GM10847 (cell line): ENCODE data around the gene DCT.

Source experiments
- POLR2A ChIP-seq: IDR thresholded peaks from 2 replicates; pipeline ENCODE4 v1.6.1; 2011; ENCODE audit not compliant: insufficient read length; ENCODE audit errors: extremely low read depth

Gene DCT

DNA sequence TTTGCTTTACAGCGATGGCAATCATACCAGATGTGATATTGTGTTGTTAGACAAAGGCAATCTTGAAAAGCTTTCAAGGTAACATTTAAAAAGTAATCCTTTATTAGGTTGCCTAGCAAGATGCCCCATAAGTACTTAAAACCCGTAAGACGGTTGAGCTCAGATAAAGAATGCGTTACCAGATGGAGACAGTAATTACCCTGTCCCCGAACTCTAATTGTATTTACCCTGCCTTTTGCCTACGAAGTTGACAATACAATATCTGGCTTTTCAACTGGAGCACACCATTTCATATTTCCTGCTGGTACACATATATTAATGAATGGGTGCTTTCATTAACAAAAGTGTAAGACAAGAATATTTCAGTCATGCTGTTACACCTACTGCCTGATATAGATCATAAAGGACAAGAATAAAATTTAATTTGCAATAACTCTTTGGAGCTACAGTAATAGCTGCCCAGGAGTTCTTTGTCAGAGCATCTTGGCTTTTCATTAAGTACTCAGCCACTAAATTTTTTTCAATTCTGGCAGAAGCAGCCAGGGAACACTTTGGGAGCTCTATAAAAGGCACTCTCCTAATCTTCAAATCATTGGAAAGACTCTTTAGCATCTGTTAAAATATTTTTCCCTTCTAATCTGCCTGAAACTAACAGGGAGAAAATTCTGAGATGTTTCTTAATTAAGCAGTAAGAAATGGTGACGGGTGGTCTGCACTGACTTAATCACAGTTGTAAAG, 63.8 kb downstream of the DCT start:
- no peak for TF ChIP-seq POLR2A

DNA sequence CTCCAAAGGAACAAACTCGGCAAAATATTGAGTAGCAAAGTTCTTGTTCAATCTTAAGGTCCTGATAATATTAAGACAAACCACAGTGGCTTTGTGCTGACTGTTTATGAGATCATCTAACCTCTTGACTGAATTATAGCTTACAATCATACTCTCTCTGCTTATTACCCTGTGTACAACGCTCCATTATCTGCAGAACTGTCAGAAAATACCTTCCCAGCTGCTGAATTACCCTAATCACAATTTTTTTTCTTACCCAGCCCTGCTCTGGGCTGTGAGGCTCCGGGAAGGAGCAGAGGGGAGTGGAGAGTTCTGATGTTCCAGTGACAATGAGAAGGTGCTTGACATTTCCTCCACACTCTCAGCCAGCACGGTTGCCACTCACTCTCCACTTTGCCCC, 64.8 kb downstream of the DCT start:
- no peak for TF ChIP-seq POLR2A

DNA sequence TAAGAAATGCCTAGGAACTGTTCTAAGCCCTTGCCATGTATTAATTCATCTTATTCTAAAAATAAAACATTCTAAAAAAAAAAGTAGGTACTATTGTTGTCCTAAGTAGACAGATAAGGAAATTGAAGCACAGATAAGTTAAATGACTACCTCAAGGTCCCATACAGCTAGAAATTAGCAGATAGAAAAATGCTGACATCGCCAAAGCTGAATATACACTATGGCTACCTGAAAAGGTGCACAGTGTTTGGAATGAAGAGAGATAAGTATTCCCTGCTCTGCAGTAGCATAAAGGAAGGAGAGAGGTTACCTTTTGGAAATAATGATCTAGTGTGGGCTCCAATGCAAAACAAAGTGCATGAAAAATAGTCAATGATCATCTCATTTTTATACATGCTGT, 65.3 kb downstream of the DCT start:
- no peak for TF ChIP-seq POLR2A

DNA sequence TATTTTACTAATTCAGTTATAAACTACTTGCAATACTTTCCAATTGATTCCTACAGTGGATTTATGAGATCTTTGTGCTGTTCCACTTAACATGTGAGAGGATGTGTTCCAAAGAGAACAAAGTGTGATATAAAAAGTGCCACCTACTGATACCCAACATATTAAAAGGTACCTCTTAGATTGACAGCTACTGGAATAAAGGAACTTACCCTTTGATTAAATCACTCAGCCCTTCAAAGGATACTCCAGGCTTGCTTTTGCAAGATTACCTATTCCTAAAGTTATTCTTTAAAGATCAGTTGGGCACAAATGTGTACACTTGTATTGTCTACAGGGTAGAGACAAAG, 65.9 kb downstream of the DCT start:
- no peak for TF ChIP-seq POLR2A

DNA sequence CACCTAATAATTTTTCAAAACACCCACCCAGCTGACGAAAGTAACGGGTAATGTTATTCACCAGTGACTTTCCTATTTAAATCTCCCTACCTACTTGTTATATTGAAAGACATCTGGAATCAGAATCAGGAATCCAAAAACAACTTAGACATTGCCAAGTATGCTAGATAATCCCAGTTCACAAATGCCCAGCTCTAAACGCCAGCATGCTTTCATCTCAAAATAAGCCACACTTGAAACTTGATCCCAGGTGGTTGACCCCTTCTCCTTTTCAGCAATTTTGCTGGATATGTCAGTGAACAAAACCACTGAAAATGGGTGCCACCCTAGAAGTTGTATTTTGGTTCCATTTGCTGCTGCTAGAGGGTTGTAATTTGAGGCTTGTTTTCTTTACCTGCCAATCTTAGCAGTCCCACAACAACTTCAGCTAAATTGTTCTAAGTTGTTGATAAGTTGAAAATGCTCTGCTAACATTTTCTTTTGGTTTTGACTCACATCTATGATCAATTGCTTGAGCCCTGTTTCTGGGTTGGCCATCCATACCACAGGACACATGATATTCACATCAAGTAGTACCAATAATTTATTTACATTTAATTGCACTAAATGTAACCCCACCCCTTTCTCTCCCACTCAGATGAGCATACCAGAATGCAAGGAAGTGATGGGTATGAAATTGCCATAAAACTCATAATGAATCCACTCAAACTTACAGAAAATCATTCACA, 66.4 kb downstream of the DCT start:
- no peak for TF ChIP-seq POLR2A

DNA sequence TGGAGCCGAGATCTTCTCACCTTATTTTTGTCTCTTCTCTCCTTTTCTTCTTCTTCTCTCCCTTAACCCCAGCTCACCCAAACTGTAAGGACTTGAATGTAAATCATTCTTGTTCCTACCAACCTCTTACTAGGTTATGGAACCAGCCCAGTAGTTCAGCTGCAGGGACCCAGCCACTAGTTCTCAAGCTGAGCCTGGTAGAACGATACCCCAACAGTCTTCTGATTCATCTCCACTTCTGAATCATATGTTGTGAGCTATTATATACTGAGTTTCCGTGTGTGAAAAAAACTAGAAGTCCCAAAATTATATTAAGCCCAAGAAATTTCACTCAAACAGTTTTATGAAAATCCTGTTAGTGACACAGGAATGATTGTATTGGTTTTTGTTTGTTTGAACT, 67.7 kb downstream of the DCT start:
- no peak for TF ChIP-seq POLR2A

DNA sequence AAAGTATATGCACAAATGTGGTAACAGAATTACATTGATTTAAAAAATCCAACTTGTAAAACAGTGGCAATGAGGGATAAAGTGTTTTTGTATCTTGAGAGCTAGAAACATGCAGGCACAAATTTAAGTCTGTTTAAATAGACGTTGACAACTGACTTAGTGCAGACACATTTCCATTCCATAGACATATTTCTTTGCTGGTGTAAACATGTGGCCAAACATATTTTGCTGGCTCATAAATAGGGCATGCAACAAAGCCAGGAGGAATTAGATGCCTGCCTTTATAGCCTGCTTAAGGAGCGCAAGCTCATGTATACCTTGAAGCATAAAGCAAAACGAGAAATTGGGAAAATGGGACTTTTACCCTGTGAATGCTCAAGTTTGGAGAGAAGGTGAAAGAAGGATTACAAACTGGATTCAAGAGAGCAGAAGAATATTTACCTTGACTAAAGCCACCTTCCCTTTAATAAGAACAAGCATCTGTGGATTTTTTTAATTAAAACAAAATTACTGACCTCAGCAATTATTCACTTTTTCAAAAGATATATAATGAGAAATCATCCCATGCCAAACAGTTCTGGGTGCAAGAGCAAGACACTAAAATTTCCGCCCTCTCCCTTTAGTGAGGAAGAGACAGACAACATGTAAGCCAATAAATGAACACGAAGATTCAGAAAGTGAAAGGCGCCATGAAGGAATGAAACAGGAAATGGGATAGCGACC, 71.0 kb downstream of the DCT start:
- TF ChIP-seq POLR2A = no peak

DNA sequence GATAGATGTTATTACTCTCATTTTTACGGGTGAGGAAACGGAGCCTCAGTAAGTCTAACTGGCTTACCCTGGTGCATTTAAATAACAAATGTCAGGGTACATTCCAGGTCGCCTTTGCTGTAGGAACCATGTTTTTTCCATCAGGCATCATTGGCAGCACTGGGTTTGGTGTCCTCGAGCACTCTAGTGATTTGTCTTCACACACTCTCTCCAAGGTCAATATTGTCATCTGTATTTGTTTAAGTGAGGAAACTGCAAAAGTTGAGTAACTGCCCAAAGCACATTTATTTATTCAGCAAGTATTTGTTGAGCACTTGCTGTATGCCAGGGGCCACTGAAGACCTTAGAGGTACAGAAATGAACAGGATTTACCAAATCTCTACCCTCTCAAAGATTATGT, 78.6 kb downstream of the DCT start:
- no peak for TF ChIP-seq POLR2A

DNA sequence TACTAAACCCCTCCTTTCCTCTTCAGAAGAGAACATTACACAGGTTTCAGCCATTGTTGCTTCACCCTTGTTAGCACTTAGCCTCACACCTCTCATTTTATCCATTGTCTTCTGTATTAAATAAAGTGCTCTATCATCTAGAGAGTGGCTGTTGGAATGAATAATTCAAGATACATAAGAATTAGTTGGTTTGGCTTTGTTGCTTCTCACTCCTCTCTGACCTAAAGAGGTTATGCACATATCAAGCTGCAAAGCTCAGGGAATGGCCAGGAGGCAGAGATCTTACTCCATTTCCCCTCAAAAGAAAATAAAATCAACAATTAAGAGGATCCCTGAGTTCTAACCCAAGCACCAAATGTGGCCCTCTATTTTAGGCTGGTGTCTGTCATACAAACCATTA, 79.7 kb downstream of the DCT start:
- no peak for TF ChIP-seq POLR2A

DNA sequence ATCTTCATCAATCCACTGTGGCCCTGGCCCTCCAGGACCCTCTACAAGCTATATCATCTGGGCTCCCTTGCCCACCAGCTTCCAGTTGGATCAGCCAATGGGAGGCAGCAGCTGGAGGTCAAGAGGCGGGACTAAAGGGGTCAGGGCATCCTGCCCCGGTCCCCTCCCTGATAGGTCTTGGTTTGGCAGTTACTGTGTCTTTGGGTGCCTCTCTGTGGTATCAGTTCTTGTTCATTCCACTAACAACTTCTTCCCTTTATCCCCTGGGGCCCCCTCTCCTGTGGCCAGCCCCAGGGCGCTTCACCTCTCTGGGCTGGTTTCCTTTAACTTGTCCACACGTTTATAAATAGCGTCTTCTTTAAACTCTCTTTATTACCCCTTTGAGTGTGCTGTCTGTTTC, 83.6 kb downstream of the DCT start:
- TF ChIP-seq POLR2A = no peak

DNA sequence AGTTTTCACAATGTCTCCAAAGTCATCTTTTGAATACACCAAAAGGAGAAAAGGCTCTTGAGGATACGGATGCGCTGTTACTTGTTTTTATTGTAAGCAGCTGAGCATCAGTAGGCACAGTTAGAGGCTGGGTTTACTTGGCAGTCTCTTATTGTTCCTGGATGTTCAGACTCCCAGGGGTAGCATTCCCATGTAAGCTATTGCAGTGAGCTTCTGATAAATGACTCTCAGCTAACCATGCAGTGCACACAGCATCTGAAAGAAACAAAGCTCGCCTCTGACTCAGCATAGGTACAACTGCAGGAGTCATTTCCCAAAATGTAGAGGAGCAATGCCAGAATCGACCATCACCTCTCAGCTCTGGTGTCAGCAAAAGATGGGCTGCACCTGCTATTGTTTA, 84.8 kb downstream of the DCT start:
- no peak for TF ChIP-seq POLR2A

DNA sequence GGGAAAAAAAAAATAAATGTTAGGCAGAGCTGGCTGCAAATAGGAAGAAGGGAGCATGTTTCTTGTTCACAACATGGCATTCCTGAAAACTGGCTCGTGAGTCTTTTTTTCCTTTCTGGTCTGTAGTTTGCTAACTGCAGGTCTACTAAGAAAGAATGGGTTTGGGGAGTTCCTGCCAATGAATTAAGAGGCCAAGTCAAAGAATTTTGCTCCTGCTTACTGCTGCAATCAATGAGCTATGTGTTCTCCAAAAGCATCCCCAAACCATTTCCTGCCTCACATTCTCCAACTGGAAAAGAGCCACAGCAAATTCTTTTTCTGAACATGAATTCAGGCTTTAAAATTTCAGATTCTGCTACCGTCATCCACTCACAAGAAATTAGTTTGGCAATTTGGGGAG, 88.6 kb downstream of the DCT start:
- no peak for TF ChIP-seq POLR2A

DNA sequence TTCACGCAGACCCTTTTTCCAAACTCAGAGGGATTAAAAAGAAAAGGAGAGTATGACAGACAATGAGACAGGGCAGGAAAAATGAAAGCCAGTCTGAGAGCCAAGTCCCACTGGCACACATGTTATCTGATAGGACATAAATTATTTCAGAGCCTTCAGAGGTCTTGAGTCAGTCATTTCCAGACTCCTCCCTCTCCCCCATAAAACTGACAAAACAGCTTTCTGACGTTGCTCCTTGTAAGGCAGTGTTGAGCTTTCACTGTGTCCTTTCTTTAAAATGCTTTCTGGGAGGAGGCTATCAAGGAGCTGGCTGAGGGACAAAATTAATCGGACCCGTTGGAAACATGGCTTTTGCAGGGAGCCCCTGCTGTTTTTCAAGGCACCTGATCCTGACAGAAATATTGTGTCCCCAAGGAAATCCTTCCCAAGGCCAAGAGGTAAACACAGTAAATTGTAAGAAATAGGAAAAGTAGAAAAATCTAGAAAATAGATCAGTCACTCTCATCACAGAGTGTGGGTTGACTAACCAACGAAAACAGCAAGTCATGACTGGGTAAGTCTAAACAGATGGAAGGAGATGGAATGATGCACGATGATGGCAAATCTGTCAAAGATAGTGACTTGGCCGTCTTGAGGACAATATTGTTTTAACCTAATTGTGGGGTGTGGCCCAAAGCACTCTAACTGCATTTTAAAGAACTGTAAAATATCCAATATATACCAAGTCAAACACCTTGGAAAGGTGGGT, 89.7 kb downstream of the DCT start:
- TF ChIP-seq POLR2A = no peak

DNA sequence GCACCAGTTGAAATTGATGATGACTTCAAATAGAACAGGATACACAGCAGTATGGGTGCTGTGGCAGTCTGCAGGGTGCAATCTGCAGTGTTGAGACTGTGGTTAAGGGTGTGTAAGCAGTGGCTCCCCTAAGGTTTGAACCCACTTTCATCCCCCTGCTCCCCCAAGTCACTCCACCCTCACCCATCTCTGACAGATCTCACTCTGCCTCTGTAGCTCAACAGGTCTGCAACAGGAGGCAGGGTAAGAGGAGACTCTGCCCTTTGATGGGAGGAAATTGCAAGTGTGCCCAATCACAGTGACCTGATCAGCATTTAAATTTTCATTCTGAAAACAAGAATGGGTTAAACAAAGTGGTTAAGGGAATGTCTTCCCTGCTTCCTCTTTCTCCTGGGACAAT, 92.4 kb downstream of the DCT start:
- no peak for TF ChIP-seq POLR2A
